ENCODE results near the gene LOXHD1.

LOXHD1 gene

GRCh38 chr18:46650681-46651080 is 6.3 kb downstream of the LOXHD1 start:
- POLR2A ChIA-PET: no interaction called here
- H3K36me3 ChIP-seq (ENCODE audit: control insufficient read depth in 2 of 2, insufficient read depth in 1 of 2, low read length in 2 of 2): no peaks in the 10 kb centered on the region
- no peak for TF ChIP-seq ZNF629 (tag by site-specific recombination; IDR thresholded peaks at IDR 0.05)
- TF ChIP-seq ZNF391 (tag by site-specific recombination; IDR thresholded peaks at IDR 0.05; ENCODE audit: borderline replicate concordance, low read depth): no peak
- TF ChIP-seq SP2 (tag by site-specific recombination; IDR thresholded peaks at IDR 0.05): no peak
- no peak for TF ChIP-seq ZNF529 (tag by site-specific recombination; IDR thresholded peaks at IDR 0.05; ENCODE audit: insufficient replicate concordance)
- TF ChIP-seq, protein P1, sequence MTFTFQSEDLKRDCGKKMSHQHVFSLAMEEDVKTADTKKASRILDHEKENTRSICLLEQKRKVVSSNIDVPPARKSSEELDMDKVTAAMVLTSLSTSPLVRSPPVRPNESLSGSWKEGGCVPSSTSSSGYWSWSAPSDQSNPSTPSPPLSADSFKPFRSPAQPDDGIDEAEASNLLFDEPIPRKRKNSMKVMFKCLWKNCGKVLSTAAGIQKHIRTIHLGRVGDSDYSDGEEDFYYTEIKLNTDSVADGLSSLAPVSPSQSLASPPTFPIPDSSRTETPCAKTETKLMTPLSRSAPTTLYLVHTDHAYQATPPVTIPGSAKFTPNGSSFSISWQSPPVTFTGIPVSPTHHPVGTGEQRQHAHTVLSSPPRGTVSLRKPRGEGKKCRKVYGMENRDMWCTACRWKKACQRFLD (tag by site-specific recombination; IDR thresholded peaks at IDR 0.05): no peak
- TF ChIP-seq OVOL3 (tag by site-specific recombination; IDR thresholded peaks at IDR 0.05): no peak
- TF ChIP-seq ZNF433 (tag by site-specific recombination; IDR thresholded peaks at IDR 0.05; ENCODE audit: low read depth): no peak
- TF ChIP-seq KLF7 (tag by site-specific recombination; IDR thresholded peaks at IDR 0.05; ENCODE audit: borderline replicate concordance): no peak
- TF ChIP-seq ZNF558 (tag by site-specific recombination; IDR thresholded peaks at IDR 0.05): no peak
- no peak for TF ChIP-seq ZNF132 (tag by site-specific recombination; IDR thresholded peaks at IDR 0.05; ENCODE audit: borderline replicate concordance)
- no peak for TF ChIP-seq ZNF223 (tag by site-specific recombination; IDR thresholded peaks at IDR 0.05)
- TF ChIP-seq ZBTB10 (tag by site-specific recombination; IDR thresholded peaks at IDR 0.05): no peak
- no peak for TF ChIP-seq BCL6B (tag by site-specific recombination; IDR thresholded peaks at IDR 0.05)
- TF ChIP-seq ZNF48 (tag by site-specific recombination; IDR thresholded peaks at IDR 0.05): no peak
- TF ChIP-seq ZNF221 (tag by site-specific recombination; IDR thresholded peaks at IDR 0.05; ENCODE audit: borderline replicate concordance): no peak
- TF ChIP-seq ZEB2 (tag by site-specific recombination; IDR thresholded peaks at IDR 0.05): no peak
- H3K4me3 ChIP-seq (ENCODE audit: low read depth, low read length): no peak overlapping the region
- CTCF ChIA-PET: interaction anchor here (1.2 kb wide), 1 partner anchor 371 kb away, joined by 3 read pairs; no protein-coding TSS in a partner anchor
- H3K27ac ChIP-seq (ENCODE audit: extremely low read depth, low read depth, low read length): no peak overlapping the region
- no peaks in the 10 kb centered on the region for H3K4me1 ChIP-seq (ENCODE audit: control insufficient read depth, insufficient read depth, low read length)
- no peaks in the 10 kb centered on the region for H3K9me3 ChIP-seq (ENCODE audit: control insufficient read depth, insufficient read depth, low read depth, low read length)

- ChIA-PET POLR2A (interaction anchor here (0.6 kb wide), 1 partner anchor 358 kb away, joined by 3 read pairs; no protein-coding TSS in a partner anchor), CTCF (interaction anchor here (0.5 to 4.1 kb wide), 7 partner anchors 9 to 572 kb away, joined by 3 to 27 read pairs (median 4); no protein-coding TSS in a partner anchor)
- Histone ChIP-seq H3K4me1 (ENCODE audit: control insufficient read depth, insufficient read depth, low read length) (no peaks in the 10 kb centered on the region), H3K27ac (ENCODE audit: extremely low read depth, low read depth, low read length) (no peak overlapping the region), H3K9me3 (ENCODE audit: control insufficient read depth, insufficient read depth, low read depth, low read length) (no peaks in the 10 kb centered on the region), H3K36me3 (ENCODE audit: control insufficient read depth in 2 of 2, insufficient read depth in 1 of 2, low read length in 2 of 2) (no peaks in the 10 kb centered on the region), H3K4me3 (ENCODE audit: low read depth, low read length) (no peak overlapping the region)
- TF ChIP-seq ZNF324 (tag by site-specific recombination; IDR thresholded peaks at IDR 0.05) (no peak), ZNF707 (tag by site-specific recombination; IDR thresholded peaks at IDR 0.05) (no peak), RBAK (tag by site-specific recombination; IDR thresholded peaks at IDR 0.05) (no peak), SP2 (tag by site-specific recombination; IDR thresholded peaks at IDR 0.05) (no peak), ZNF48 (tag by site-specific recombination; IDR thresholded peaks at IDR 0.05) (no peak), ZXDB (tag by site-specific recombination; IDR thresholded peaks at IDR 0.05) (no peak), ZNF777 (tag by site-specific recombination; IDR thresholded peaks at IDR 0.05; ENCODE audit: borderline replicate concordance) (no peak), ZNF24 (tag by site-specific recombination; IDR thresholded peaks at IDR 0.05) (no peak), ZNF664 (tag by site-specific recombination; IDR thresholded peaks at IDR 0.05) (no peak), ZNF19 (tag by site-specific recombination; IDR thresholded peaks at IDR 0.05; ENCODE audit: low read depth) (no peak), ZNF148 (tag by site-specific recombination; IDR thresholded peaks at IDR 0.05; ENCODE audit: borderline replicate concordance) (no peak), ZNF394 (tag by site-specific recombination; IDR thresholded peaks at IDR 0.05; ENCODE audit: borderline replicate concordance) (no peak), GFI1B (tag by site-specific recombination; IDR thresholded peaks at IDR 0.05) (no peak), ZNF23 (tag by site-specific recombination; IDR thresholded peaks at IDR 0.05; ENCODE audit: borderline replicate concordance) (no peak)
Observed at GRCh38 chr18:46649071-46649862, 7.8 kb downstream of the LOXHD1 start.

Data from HEK293 (cell line).